ENCODE results near the gene ZSWIM2. TPM values are rescaled to one million over a fixed set of nuclear protein-coding genes. Genes with fewer than 3 reads are reported as not detected.

ZSWIM2 gene
- polyA plus RNA-seq, 1 of the 3 experiments (the other 2 are of a cell fraction): 0.05 TPM

DNA sequence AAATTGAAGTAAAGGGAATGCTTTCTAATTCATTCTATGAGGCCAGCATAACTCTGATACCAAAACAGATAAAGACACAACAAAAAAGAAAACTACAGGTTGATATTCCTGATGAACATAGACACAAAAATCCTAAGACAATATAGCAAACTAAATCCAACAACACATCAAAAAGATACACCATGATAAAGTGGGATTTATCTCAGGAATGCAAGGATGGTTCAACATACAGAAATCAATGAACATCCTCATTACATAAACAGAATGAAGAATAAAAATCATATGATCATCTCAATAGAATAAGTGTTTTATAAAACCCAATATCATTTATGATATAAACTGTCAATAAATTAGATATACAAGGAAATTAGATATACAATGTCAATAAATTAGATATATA, 65.7 kb downstream of the ZSWIM2 start:
- H3K4me3 ChIP-seq (ENCODE audit: low read depth in 2 of 2, low read length in 1 of 2): no peak overlapping the region
- no peaks in the 10 kb centered on the region for H3K79me2 ChIP-seq (ENCODE audit: insufficient read depth)
- no peak for TF ChIP-seq GATA2 (CRISPR knock-in tag; IDR thresholded peaks at IDR 0.05)
- TF ChIP-seq, protein P1, sequence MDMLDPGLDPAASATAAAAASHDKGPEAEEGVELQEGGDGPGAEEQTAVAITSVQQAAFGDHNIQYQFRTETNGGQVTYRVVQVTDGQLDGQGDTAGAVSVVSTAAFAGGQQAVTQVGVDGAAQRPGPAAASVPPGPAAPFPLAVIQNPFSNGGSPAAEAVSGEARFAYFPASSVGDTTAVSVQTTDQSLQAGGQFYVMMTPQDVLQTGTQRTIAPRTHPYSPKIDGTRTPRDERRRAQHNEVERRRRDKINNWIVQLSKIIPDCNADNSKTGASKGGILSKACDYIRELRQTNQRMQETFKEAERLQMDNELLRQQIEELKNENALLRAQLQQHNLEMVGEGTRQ (IDR thresholded peaks at IDR 0.05; ENCODE audit: borderline replicate concordance, low read depth, low read length): no peak
- TF ChIP-seq YY1 (IDR thresholded peaks at IDR 0.05; ENCODE audit: low read depth): no peak
- no peak for TF ChIP-seq NRF1 (IDR thresholded peaks at IDR 0.05; ENCODE audit: low read depth, low read length)
- no peak for TF ChIP-seq RFX5 (IDR thresholded peaks at IDR 0.05; ENCODE audit: low read length)
- TF ChIP-seq FOXJ3 (CRISPR knock-in tag; IDR thresholded peaks at IDR 0.05): no peak
- TF ChIP-seq JUND (IDR thresholded peaks at IDR 0.05): no peak
- no peak for TF ChIP-seq FOXM1 (IDR thresholded peaks at IDR 0.05; ENCODE audit: low read depth)
- no peak overlapping the region for H2AFZ ChIP-seq (ENCODE audit: low read depth)
- peaks cover 0 to 3% of the 10 kb centered on the region in 2 experiments for H3K36me3 ChIP-seq (replicated peaks in 1 of 2; ENCODE audit: control insufficient read depth in 1 of 2, insufficient read depth in 2 of 2, low read length in 1 of 2)
- no peak overlapping the region for H3K4me2 ChIP-seq
- H3K27me3 ChIP-seq (ENCODE audit: insufficient read depth): no peaks in the 10 kb centered on the region
- no peak overlapping the region for H3K9ac ChIP-seq
- H3K4me1 ChIP-seq (ENCODE audit: control insufficient read depth in 1 of 2, insufficient read depth in 2 of 2, low read depth in 1 of 2, low read length in 1 of 2): no peaks in the 10 kb centered on the region
- no peaks in the 10 kb centered on the region for H3F3A ChIP-seq (replicated peaks; ENCODE audit: insufficient read depth)
- no peaks in the 10 kb centered on the region for H4K20me1 ChIP-seq (ENCODE audit: insufficient read depth)
- H3K9me3 ChIP-seq: peaks cover 6% of the 10 kb centered on the region; the same call in 1 of the 2 replicates
- no peak overlapping the region for H3K27ac ChIP-seq (ENCODE audit: low read depth in 2 of 2, low read length in 1 of 2)
- DNase-seq: no peak
- ChIA-PET POLR2A (no interaction called here), CTCF (interaction anchor here (0.7 kb wide), 1 partner anchor 32 kb away, joined by 3 read pairs; no protein-coding TSS in a partner anchor)
- H3K9me2 ChIP-seq: no peaks in the 10 kb centered on the region

DNA sequence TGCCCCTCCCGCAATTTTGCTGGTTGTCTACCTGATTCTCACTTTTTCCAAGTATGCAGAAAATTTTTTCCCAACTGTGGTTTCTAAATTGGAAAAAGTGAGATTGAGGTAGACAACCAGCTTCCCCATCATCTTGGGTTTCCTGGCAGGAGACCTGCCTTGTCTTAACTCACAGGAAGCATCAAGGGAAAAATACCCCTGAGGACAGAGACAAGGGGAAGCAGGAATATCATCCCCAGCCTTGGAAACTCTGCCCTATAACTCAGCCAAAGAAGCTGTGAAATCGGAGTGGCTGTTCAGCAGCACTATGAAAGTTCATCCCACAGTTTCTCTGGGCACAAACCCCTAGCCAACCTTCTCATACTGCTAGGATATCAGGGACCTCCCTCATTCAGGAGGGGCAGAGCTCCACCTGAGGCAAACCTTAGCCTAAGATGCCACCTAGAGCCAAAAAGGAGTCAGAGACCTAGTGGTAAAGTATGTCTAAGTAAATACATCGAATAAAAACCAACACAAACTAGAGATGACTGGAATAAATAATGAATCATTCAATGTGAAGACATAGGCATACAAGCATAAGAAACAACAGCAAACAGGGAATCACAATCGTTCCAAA, 68.2 kb downstream of the ZSWIM2 start:
- no peak overlapping the region for H3K4me2 ChIP-seq
- CTCF ChIA-PET: interaction anchor here (1.0 kb wide), 1 partner anchor 276 kb away, joined by 4 read pairs; no protein-coding TSS in a partner anchor
- H3F3A ChIP-seq (replicated peaks; ENCODE audit: insufficient read depth): no peaks in the 10 kb centered on the region
- TF ChIP-seq RCOR1 (IDR thresholded peaks at IDR 0.05; ENCODE audit: low read length) (no peak), CHD2 (IDR thresholded peaks at IDR 0.05; ENCODE audit: low read length, partially characterized antibody) (no peak), RAD21 (IDR thresholded peaks at IDR 0.05; ENCODE audit: low read length) (peak; percentile 51)
- TF ChIP-seq, protein P2, sequence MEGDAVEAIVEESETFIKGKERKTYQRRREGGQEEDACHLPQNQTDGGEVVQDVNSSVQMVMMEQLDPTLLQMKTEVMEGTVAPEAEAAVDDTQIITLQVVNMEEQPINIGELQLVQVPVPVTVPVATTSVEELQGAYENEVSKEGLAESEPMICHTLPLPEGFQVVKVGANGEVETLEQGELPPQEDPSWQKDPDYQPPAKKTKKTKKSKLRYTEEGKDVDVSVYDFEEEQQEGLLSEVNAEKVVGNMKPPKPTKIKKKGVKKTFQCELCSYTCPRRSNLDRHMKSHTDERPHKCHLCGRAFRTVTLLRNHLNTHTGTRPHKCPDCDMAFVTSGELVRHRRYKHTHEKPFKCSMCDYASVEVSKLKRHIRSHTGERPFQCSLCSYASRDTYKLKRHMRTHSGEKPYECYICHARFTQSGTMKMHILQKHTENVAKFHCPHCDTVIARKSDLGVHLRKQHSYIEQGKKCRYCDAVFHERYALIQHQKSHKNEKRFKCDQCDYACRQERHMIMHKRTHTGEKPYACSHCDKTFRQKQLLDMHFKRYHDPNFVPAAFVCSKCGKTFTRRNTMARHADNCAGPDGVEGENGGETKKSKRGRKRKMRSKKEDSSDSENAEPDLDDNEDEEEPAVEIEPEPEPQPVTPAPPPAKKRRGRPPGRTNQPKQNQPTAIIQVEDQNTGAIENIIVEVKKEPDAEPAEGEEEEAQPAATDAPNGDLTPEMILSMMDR (IDR thresholded peaks at IDR 0.05): peak; percentile 23; the same call in 1 of the 2 replicates
- H2AFZ ChIP-seq (ENCODE audit: low read depth): no peak overlapping the region
- peaks cover 6% of the 10 kb centered on the region; the same call in 1 of the 2 replicates for H3K9me3 ChIP-seq
- no peaks in the 10 kb centered on the region for H3K4me1 ChIP-seq (ENCODE audit: control insufficient read depth in 1 of 2, insufficient read depth in 2 of 2, low read depth in 1 of 2, low read length in 1 of 2)
- no peaks in the 10 kb centered on the region for H3K27me3 ChIP-seq (ENCODE audit: insufficient read depth)
- DNase-seq: peak; percentile 3
- H3K9ac ChIP-seq: no peak overlapping the region
- POLR2A ChIA-PET: no interaction called here
- H3K4me3 ChIP-seq (ENCODE audit: low read depth in 2 of 2, low read length in 1 of 2): no peak overlapping the region
- H3K79me2 ChIP-seq (ENCODE audit: insufficient read depth): no peaks in the 10 kb centered on the region
- H3K27ac ChIP-seq (ENCODE audit: low read depth in 2 of 2, low read length in 1 of 2): no peak overlapping the region
- H4K20me1 ChIP-seq (ENCODE audit: insufficient read depth): no peaks in the 10 kb centered on the region
- H3K36me3 ChIP-seq (replicated peaks in 1 of 2; ENCODE audit: control insufficient read depth in 1 of 2, insufficient read depth in 2 of 2, low read length in 1 of 2): peaks cover 0 to 3% of the 10 kb centered on the region in 2 experiments
- WGBS (ENCODE audit: low lambda C conversion rate): 32% methylated on average over 4 of the region's 4 CpGs
- H3K9me2 ChIP-seq: no peaks in the 10 kb centered on the region

Other genes with a start within 250 kb of the ZSWIM2 start
- gene FAM171B, start 155.1 kb downstream of the ZSWIM2 start, polyA plus RNA-seq (2012; rRNA removed): 1.6 and 2.5 TPM in 2 replicates

Measured in SK-N-SH (cell line).